Measurements from ENCODE around the gene ATG13.

GRCh38 chr11:46667043-46667481 is 49.7 kb downstream of the ATG13 start:
- TF ChIP-seq, protein P1, sequence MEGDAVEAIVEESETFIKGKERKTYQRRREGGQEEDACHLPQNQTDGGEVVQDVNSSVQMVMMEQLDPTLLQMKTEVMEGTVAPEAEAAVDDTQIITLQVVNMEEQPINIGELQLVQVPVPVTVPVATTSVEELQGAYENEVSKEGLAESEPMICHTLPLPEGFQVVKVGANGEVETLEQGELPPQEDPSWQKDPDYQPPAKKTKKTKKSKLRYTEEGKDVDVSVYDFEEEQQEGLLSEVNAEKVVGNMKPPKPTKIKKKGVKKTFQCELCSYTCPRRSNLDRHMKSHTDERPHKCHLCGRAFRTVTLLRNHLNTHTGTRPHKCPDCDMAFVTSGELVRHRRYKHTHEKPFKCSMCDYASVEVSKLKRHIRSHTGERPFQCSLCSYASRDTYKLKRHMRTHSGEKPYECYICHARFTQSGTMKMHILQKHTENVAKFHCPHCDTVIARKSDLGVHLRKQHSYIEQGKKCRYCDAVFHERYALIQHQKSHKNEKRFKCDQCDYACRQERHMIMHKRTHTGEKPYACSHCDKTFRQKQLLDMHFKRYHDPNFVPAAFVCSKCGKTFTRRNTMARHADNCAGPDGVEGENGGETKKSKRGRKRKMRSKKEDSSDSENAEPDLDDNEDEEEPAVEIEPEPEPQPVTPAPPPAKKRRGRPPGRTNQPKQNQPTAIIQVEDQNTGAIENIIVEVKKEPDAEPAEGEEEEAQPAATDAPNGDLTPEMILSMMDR (IDR thresholded peaks at IDR 0.05), result no peak
- TF ChIP-seq EP300 (IDR thresholded peaks at IDR 0.05) (no peak), POLR2A (IDR thresholded peaks at IDR 0.05) (no peak), POLR2AphosphoS5 (IDR thresholded peaks at IDR 0.05) (no peak)
